ENCODE data around the gene PLPP3.

The PLPP3 gene

DNA sequence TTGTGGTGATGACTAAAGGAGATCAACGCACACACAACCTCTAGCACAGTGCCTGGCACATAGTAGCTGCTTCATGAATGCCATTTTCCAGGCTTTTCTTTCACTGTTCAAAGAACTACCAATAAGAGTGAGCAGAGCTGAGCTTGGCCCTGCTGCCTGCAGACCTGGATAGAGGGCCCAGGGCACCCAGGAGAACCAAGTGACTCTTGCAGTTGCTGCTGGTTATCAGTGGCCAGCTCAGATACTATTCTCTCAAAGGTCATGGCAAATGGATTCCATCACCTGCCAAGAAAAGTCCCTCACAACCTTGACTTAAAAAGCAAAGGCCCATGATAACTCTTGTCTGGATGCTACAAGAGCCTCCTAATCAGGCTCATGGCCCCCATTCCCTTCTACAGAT lies 41.7 kb downstream of the PLPP3 start:
- no peak for DNase-seq (ENCODE audit: low read depth)
- no peak overlapping the region for H3K4me3 ChIP-seq (ENCODE audit: low read length)
- TF ChIP-seq, protein P1, sequence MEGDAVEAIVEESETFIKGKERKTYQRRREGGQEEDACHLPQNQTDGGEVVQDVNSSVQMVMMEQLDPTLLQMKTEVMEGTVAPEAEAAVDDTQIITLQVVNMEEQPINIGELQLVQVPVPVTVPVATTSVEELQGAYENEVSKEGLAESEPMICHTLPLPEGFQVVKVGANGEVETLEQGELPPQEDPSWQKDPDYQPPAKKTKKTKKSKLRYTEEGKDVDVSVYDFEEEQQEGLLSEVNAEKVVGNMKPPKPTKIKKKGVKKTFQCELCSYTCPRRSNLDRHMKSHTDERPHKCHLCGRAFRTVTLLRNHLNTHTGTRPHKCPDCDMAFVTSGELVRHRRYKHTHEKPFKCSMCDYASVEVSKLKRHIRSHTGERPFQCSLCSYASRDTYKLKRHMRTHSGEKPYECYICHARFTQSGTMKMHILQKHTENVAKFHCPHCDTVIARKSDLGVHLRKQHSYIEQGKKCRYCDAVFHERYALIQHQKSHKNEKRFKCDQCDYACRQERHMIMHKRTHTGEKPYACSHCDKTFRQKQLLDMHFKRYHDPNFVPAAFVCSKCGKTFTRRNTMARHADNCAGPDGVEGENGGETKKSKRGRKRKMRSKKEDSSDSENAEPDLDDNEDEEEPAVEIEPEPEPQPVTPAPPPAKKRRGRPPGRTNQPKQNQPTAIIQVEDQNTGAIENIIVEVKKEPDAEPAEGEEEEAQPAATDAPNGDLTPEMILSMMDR (conservative IDR thresholded peaks at IDR 0.05; ENCODE audit: low read depth, low read length) = no peak

DNA sequence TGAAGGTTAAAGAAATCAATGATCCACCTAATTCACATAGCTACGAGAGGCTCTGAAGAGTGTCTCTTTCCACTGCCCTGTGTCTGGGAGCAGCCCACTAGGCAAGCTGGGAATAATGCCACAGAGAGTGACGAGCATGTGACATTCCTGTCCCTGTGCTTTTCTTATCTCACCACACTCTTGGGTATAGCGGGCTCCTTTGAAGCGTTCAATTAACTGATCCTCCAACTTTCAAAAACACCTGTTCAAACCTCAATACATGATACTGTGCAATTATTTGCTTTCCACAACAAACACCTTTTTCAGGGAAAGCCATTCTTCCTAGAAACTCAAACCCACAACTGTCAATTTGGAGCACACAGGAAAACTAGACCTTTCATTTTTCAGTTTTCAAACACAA lies 43.4 kb downstream of the PLPP3 start:
- TF ChIP-seq, protein P1 (conservative IDR thresholded peaks at IDR 0.05; ENCODE audit: low read depth, low read length) = no peak
- no peak for DNase-seq (ENCODE audit: low read depth)
- no peak overlapping the region for H3K4me3 ChIP-seq (ENCODE audit: low read length)

DNA sequence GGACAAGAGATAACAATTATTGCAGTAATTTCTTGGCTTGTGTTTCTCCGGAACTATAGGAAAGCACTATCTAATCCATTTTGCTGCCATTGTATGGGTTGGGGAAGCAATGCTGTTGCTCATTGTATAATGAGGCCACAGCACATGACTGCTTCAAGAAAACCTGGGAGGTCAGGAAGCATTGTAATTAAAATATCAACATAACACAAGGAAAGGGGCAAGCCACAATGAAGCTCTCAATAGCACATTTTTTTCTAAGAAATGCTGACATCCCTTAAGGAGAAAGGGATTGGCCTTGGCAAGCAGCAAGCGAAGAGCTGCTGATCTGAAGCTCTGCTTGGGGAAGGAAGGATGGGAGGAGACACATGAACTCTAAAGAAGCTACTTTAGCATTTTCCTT lies 44.0 kb downstream of the PLPP3 start:
- no peak for DNase-seq (ENCODE audit: low read depth)
- TF ChIP-seq, protein P1 (conservative IDR thresholded peaks at IDR 0.05; ENCODE audit: low read depth, low read length) = no peak
- no peak overlapping the region for H3K4me3 ChIP-seq (ENCODE audit: low read length)

DNA sequence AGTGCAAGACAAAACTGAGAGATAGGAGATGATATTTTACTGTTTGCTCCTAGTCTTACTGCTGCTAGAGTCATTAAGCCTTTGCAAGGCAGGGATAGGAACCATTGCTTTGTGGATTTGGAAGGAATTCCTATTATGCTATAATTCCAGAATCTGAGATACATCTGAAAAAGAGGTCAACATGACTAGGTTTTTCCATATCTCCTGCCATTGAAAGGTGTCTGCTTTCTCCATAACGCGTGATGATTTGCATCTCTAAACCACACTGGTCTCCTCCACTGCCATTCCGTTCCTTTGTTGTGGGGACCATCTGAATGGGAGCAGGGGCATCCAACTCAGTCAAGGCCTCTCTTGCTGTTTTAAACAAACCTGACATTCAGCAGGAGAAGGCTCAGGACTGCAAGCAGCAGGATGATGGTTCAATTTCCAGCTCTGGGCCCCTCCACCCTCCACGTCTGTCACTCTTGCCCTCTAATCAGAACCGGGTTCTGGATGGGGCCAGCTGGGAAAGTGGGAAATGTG lies 45.2 kb downstream of the PLPP3 start:
- TF ChIP-seq, protein P1 (conservative IDR thresholded peaks at IDR 0.05; ENCODE audit: low read depth, low read length) = no peak
- no peak for DNase-seq (ENCODE audit: low read depth)
- H3K4me3 ChIP-seq (ENCODE audit: low read length) = no peak overlapping the region

DNA sequence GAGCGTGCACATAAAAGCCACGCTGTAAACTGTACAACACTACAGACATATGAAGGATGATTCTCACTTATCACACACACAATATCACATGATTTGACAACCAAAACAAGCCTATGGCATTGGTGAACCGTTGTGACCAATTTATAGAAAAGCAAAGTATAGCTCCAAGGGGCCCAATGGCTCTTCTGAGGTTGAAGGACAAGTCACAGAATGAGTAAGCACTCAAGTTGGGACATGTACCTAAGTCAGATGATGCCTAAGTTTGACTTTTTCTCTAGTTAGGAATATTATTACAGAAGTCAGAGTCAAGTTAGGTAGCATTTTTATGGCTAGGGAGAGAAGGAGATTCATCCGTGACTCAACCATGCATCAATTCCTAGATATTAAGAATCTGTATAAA lies 45.7 kb downstream of the PLPP3 start:
- TF ChIP-seq, protein P1 (conservative IDR thresholded peaks at IDR 0.05; ENCODE audit: low read depth, low read length) = no peak
- DNase-seq (ENCODE audit: low read depth) = no peak
- no peak overlapping the region for H3K4me3 ChIP-seq (ENCODE audit: low read length)

DNA sequence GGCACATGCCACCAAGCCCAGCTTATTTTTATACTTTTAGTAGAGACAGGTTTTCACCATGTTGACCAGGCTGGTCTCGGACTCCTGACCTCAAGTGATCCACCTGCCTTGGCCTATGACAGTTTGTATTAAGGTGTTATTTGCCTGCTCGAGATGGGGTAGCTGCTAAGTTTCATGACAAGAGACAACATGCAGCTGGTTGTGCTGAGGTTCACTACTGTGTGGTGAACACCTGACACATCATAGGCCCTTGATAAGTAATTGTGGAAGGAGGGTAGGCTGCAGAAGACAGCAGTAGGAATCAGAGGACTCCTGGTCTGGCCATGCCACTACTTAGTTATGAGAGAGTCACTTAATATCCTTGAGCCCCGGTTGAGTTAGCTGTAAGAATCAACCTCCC lies 46.2 kb downstream of the PLPP3 start:
- DNase-seq (ENCODE audit: low read depth) = no peak
- TF ChIP-seq, protein P1 (conservative IDR thresholded peaks at IDR 0.05; ENCODE audit: low read depth, low read length) = no peak

DNA sequence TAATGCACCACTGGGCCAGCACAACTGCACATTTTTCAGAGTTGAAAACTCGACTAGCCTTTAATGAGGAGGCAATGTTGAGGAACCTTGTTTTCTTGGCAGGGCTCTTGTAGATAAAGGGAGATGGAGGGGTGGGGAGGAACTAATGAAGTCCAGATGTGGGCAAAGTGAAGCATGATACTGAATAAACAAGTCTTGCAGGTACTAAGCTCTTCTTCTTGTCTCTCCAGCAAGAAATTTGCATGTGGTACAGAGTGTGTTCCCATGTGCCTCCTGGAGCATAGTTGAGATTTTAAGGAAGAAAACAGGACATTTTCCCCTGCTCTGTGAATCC lies 47.0 kb downstream of the PLPP3 start:
- TF ChIP-seq, protein P1 (conservative IDR thresholded peaks at IDR 0.05; ENCODE audit: low read depth, low read length) = no peak
- H3K4me3 ChIP-seq (ENCODE audit: low read length) = no peak overlapping the region
- DNase-seq (ENCODE audit: low read depth) = no peak

More for the DNA sequence above, 46.2 kb downstream of the PLPP3 start:
- H3K4me3 ChIP-seq (ENCODE audit: low read length) = no peak overlapping the region
